ENCODE measurements around the gene PRRG1. TPM values are rescaled to one million over a fixed set of nuclear protein-coding genes. Genes with fewer than 3 reads are reported as not detected.

The PRRG1 gene
- total RNA-seq, 1 experiment from 2014 or later: 8.6 TPM

DNA sequence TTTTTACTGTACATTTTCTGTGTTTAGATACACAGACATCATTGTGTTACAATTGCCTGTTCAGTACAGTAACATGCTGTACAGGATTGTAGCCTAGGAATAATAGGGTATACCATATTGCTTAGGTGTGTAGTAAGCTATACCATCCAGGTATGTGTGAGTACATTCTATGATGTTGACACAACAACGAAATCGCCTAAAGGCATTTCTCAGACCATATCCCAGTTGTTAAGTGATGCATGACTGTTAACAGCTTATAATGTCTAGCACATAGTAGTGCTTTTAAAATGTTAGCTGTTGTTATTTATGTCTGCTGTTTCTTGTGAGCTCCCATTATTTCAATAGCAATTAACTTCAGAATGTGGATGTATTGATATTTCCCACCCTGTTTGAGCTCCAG lies 4.5 kb downstream of the PRRG1 start:
- intact Hi-C loops (cut with micrococcal nuclease; ENCODE audit: unreplicated experiment): no loop called here

GRCh38 chrX:37357436-37357835 lies 8.3 kb downstream of the PRRG1 start:
- Histone ChIP-seq H3K4me1 (ENCODE audit: control insufficient read depth, insufficient read depth, low read length) (no peaks in the 10 kb centered on the region), H3K9me3 (ENCODE audit: control insufficient read depth, insufficient read depth, low read depth, low read length) (0 out of 2 replicates have a peak, but pooled peaks cover 3% of the 10 kb centered on the region), H3K36me3 (ENCODE audit: control insufficient read depth, insufficient read depth, low read length) (no peaks in the 10 kb centered on the region), H3K27ac (ENCODE audit: low read length) (no peak overlapping the region), H3K27me3 (ENCODE audit: control insufficient read depth, insufficient read depth, low read length) (no peaks in the 10 kb centered on the region), H3K4me3 (ENCODE audit: low read depth in 2 of 2, low read length in 2 of 2) (no peak overlapping the region)
- TF ChIP-seq, protein P1, sequence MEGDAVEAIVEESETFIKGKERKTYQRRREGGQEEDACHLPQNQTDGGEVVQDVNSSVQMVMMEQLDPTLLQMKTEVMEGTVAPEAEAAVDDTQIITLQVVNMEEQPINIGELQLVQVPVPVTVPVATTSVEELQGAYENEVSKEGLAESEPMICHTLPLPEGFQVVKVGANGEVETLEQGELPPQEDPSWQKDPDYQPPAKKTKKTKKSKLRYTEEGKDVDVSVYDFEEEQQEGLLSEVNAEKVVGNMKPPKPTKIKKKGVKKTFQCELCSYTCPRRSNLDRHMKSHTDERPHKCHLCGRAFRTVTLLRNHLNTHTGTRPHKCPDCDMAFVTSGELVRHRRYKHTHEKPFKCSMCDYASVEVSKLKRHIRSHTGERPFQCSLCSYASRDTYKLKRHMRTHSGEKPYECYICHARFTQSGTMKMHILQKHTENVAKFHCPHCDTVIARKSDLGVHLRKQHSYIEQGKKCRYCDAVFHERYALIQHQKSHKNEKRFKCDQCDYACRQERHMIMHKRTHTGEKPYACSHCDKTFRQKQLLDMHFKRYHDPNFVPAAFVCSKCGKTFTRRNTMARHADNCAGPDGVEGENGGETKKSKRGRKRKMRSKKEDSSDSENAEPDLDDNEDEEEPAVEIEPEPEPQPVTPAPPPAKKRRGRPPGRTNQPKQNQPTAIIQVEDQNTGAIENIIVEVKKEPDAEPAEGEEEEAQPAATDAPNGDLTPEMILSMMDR (IDR thresholded peaks at IDR 0.05): no peak
- TF ChIP-seq TCF7L2 (IDR thresholded peaks at IDR 0.05; ENCODE audit: low read depth, low read length): no peak
- no peak for TF ChIP-seq SIN3A (IDR thresholded peaks at IDR 0.05; ENCODE audit: borderline replicate concordance, insufficient read depth, low read depth, low read length)
- no peak for TF ChIP-seq POLR2AphosphoS5 (IDR thresholded peaks at IDR 0.05; ENCODE audit: low read depth, low read length)
- TF ChIP-seq, protein P2, sequence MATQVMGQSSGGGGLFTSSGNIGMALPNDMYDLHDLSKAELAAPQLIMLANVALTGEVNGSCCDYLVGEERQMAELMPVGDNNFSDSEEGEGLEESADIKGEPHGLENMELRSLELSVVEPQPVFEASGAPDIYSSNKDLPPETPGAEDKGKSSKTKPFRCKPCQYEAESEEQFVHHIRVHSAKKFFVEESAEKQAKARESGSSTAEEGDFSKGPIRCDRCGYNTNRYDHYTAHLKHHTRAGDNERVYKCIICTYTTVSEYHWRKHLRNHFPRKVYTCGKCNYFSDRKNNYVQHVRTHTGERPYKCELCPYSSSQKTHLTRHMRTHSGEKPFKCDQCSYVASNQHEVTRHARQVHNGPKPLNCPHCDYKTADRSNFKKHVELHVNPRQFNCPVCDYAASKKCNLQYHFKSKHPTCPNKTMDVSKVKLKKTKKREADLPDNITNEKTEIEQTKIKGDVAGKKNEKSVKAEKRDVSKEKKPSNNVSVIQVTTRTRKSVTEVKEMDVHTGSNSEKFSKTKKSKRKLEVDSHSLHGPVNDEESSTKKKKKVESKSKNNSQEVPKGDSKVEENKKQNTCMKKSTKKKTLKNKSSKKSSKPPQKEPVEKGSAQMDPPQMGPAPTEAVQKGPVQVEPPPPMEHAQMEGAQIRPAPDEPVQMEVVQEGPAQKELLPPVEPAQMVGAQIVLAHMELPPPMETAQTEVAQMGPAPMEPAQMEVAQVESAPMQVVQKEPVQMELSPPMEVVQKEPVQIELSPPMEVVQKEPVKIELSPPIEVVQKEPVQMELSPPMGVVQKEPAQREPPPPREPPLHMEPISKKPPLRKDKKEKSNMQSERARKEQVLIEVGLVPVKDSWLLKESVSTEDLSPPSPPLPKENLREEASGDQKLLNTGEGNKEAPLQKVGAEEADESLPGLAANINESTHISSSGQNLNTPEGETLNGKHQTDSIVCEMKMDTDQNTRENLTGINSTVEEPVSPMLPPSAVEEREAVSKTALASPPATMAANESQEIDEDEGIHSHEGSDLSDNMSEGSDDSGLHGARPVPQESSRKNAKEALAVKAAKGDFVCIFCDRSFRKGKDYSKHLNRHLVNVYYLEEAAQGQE (IDR thresholded peaks at IDR 0.05; ENCODE audit: insufficient read depth in 1 of 2, low read depth in 2 of 2, low read length in 1 of 2): no peak
- ChIA-PET POLR2A (no interaction called here), CTCF (no interaction called here)
- BruUV-seq (replicated peaks): no TSS peak
- ATAC-seq (no peak), DNase-seq (ENCODE audit: low read depth, low spot score) (no peak)
- intact Hi-C loops (cut with micrococcal nuclease; ENCODE audit: unreplicated experiment) (no loop called here), in situ Hi-C loops (cut with HindIII; ENCODE audit: low pct_unique_long_range_greater_than_20kb, low sequenced_read_pairs) (no loop called here)

More for the DNA sequence above, 4.5 kb downstream of the PRRG1 start:
- no peak overlapping the region for H3K4me3 ChIP-seq (ENCODE audit: low read depth in 2 of 2, low read length in 2 of 2)
- H3K4me1 ChIP-seq (ENCODE audit: control insufficient read depth, insufficient read depth, low read length): no peaks in the 10 kb centered on the region
- DNase-seq (ENCODE audit: low read depth, low spot score): no peak
- no TSS peak for BruUV-seq (replicated peaks)
- CTCF ChIA-PET: no interaction called here
- no peaks in the 10 kb centered on the region for H3K27me3 ChIP-seq (ENCODE audit: control insufficient read depth, insufficient read depth, low read length)
- H3K27ac ChIP-seq (ENCODE audit: low read length): no peak overlapping the region
- POLR2A ChIA-PET: no interaction called here
- TF ChIP-seq TCF7L2 (IDR thresholded peaks at IDR 0.05; ENCODE audit: low read depth, low read length): no peak
- TF ChIP-seq POLR2AphosphoS5 (IDR thresholded peaks at IDR 0.05; ENCODE audit: low read depth, low read length): no peak
- TF ChIP-seq, protein P2 (IDR thresholded peaks at IDR 0.05; ENCODE audit: insufficient read depth in 1 of 2, low read depth in 2 of 2, low read length in 1 of 2): no peak
- TF ChIP-seq, protein P1 (IDR thresholded peaks at IDR 0.05): no peak
- TF ChIP-seq SIN3A (IDR thresholded peaks at IDR 0.05; ENCODE audit: borderline replicate concordance, insufficient read depth, low read depth, low read length): no peak
- in situ Hi-C loops (cut with HindIII; ENCODE audit: low pct_unique_long_range_greater_than_20kb, low sequenced_read_pairs): no loop called here
- no peaks in the 10 kb centered on the region for H3K36me3 ChIP-seq (ENCODE audit: control insufficient read depth, insufficient read depth, low read length)
- ATAC-seq: no peak
- no peaks in the 10 kb centered on the region for H3K9me3 ChIP-seq (ENCODE audit: control insufficient read depth, insufficient read depth, low read depth, low read length)
